Non-pigmented ciliary epithelial cell (primary cell): ENCODE measurements around the gene MRPL32.

Source experiments
- DNase-seq: peaks from one replicate; pipeline ENCODE4 v3.0.0-alpha.2; 2010; ENCODE audit warnings: low read depth

The MRPL32 gene

GRCh38 chr7:42928754-42929153 is 3.4 kb upstream of the MRPL32 start:
- no peak for DNase-seq

DNA sequence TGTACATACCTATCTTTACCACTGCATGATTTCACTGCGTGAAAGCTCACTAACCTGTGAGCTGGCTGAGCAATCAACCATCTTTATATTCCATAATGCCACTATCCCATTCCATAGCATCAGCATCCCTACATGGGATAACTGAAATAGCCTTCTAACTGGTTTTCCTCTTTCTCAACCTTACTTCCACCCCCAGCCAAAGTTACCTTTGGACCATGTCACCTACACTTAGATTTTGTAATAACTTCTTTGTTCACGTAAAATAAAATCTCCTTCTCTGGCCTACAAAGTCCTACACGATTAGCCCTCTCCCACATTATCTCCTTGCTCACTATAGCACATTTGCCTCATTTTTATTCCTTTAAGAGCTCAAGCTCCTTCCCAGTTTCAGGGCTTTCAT is 2.7 kb upstream of the MRPL32 start:
- DNase-seq: no peak

DNA sequence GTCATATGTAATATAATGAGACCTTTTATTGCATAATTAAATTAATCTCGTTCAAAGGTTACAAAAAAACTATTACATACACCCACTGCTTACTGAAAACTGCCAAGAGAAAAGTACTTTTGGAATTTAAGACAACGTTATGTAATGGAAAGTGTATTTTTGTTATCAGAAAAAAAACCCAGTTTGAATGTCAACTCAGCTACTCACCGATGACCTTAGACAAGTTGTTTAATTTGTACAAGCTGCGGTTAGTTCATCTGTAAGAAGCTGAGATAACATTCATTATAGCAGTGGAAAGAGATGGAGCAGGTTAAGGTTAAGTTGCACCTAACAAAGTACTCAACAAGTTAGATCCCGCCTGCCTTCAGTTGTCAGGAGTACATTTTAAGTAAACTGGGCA is 1.3 kb upstream of the MRPL32 start:
- DNase-seq: no peak

DNA sequence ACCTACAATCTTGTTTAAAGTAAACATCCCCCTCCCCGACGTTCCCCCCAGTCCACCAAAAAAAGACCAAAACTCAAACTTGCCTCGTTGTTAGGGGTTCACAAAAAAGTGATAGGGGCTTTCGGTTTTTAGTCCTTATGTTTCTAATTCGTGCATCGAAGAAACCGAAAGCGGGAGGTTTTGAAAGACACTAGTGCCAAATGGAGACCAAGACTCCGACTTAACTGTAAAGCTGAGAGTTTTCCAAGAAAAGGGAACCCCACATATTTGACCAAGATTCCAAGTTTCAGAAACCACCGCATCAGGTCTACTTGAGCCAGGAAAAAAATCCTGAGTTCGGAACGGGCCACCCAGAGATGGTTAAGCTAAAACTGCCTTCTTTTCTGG is 736 bp upstream of the MRPL32 start:
- no peak for DNase-seq

DNA sequence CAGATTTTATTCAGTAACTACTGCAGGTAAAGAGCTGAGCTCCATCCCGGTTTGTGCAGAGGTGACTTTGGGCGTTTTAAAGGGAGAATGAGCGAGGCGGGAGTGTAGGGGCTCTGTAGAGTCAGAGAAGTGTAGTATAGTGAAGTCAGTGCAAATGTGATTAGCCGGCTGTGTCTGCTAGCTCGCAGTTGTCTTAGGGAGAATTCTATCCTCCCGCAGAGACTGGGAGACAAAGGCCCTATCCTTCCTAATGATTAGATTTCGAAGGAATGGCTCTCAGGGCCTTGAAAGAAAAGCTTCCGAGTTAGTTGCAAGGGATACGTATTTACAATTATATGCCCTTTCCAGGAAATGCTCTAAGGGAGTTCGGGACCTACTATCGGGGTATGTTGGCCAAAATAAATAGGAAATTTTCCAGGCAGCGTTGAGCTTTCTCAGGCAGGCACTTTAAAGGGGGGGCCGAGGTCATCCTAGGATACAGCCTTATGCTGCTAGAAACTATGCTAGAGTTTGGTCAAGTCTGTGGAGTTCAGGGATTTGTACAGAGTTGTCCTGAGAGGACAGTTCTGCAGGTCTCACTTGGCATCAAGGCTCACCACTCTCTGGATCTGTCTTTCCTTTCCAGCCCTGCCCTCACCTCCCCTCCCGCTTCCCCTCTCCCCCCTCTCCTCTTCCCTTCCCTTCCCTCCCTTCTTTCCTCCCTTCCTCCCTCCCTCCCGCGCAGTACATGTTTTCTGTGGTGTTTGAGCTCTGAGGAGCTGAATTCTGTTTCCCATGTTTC is 825 bp downstream of the MRPL32 start:
- no peak for DNase-seq

DNA sequence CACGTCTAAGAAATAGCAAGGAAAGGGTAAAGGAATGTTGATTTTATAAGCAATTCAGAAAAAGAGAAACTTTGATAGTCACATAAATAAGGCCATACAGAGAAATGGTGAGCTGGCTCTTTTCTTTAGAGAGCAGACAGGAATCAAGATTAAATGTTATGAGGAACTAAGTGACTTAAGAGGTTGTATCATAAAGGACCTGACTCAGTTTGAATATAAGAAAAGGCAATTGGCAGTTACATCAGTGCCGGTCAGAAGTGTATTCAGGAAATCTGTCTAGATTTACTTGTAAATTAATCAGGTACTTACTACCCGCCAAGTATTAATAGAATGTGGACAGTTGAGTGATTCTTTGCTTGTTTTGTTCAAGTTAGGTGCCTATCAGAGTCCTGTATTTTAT is 2.1 kb downstream of the MRPL32 start:
- DNase-seq: no peak

- DNase-seq: no peak
Measured at GRCh38 chr7:42935861-42936260, 3.7 kb downstream of the MRPL32 start.

- no peak for DNase-seq
Measured at GRCh38 chr7:42939457-42940240, 7.5 kb downstream of the MRPL32 start.

DNA sequence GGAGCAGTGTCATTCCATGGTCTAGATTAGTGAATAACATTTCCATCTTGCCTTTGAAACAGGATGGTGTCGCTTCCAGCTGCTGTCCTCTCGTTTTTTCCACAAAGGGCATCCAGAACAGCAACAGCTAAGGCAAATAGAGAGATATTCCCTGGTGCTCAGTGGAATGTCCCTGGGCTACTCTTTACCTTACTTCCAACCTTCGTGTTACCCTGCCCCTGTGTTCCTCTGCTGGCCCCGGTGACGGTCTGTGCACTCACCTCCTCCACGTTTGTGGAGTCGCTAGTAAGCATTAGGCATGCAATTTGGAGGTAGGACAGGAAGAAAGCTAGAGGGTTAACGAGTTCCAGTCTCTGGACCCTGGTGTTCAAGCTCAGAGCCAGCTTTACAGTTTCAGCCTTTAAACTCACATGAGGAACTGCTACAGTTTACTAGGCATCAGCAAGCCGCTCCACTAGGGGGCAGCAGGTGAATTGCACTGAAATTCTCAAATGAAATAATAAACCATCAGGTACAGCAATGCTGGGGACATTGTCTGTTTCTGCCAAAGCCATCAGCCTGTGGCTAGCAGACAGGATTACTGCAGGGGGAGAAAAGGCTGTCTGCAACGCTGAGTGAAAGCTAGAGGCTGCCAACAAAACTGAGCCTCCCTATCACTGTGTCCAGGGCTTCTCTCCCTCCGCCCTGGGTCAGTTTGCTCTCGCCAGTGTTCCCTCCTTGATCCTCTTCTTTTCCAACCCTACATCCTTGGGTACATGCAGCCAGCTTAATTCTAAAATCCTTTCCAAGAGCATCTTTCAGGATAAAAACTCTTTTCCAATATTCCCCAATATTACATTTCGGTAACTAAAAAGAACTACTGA is 9.0 kb downstream of the MRPL32 start:
- peak; percentile 32 for DNase-seq

GRCh38 chr7:42945821-42946626 is 13.8 kb downstream of the MRPL32 start:
- no peak for DNase-seq

- no peak for DNase-seq
Measured at GRCh38 chr7:42946627-42946950, 14.4 kb downstream of the MRPL32 start.

GRCh38 chr7:42947521-42947920 is 15.3 kb downstream of the MRPL32 start:
- DNase-seq: no peak

DNA sequence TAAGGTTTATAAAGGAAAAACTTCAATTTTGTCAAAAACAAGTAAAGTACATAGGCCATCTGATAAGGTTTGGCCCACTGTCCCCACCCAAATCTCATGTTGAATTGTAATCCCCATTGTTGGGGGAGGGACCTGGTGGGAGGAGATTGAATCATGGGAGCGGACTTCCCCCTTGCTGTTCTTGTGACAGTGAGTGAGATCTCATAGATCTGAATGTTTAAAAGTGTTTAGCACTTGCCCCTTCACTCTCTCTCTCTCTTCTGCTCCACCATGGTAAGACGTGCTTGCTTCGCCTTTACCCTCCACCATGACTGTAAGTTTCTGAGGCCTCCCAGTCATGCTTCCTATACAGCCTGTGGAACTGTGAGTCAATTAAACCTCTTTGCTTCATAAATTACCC is 18.2 kb downstream of the MRPL32 start:
- no peak for DNase-seq

GRCh38 chr7:42952328-42952727 is 20.2 kb downstream of the MRPL32 start:
- no peak for DNase-seq

GRCh38 chr7:42953994-42954393 is 21.8 kb downstream of the MRPL32 start:
- DNase-seq: no peak

GRCh38 chr7:42956062-42956461 is 23.9 kb downstream of the MRPL32 start:
- no peak for DNase-seq

- DNase-seq: no peak
Measured at GRCh38 chr7:42959549-42959948, 27.4 kb downstream of the MRPL32 start.

GRCh38 chr7:42960762-42961161 is 28.6 kb downstream of the MRPL32 start:
- DNase-seq: no peak

DNA sequence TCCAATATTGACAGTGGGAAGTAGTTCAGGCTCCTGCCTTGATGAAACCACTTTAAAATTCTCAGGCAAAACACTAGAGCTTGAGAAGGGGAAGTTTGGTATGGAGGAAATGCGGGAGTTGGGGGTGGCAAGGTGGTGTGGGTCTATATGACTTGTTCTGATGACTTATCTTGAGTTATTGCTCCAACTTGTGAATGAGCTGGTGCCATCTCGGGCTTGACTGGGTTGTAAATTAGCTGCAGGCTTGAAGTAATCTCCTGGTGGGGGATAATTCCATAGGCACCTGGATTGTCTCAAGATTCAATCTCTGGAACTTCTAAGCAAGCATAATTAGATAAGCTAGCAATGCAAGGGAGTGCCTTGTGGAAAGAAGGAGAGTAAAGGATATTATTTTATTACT is 29.0 kb downstream of the MRPL32 start:
- DNase-seq: no peak

DNA sequence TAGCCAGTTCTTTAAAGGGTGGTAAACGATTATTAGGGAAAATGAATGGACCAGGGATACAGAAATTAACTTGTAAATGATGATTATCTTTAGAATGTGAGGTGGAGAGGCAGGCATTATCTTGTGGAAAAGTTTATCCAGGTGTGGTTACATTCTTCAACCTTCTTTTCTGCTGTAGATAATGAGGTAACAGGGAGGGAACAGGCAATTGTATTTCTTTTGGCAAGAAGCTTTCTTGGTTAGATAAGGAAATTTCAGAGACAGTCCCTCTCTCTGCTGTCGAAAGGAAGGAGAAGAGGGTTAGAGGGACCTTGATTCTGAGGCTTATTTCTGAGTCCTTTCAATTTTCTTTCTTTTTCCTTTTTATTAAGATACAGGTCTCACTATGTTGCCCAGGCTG is 32.1 kb downstream of the MRPL32 start:
- no peak for DNase-seq

GRCh38 chr7:42964849-42965805 is 33.0 kb downstream of the MRPL32 start:
- no peak for DNase-seq
